ENCODE measurements around the gene ZMYND19. TPM values are rescaled to one million over a fixed set of nuclear protein-coding genes. Genes with fewer than 3 reads are reported as not detected.
A peak's percentile ranks its signal among the peaks of the same experiment; 100 is the strongest.

The ZMYND19 gene
- total RNA-seq, 2 donors from 2014 or later: 6.6 to 8.8 TPM

GRCh38 chr9:137613738-137614523 lies 23.6 kb upstream of the ZMYND19 start:
- Histone ChIP-seq H3K36me3 (replicated peaks in 1 of 2; ENCODE audit: insufficient read depth in 1 of 2, low read depth in 2 of 2) (peaks cover 0 to 9% of the 10 kb centered on the region in 2 donors), H3K9me3 (no peaks in the 10 kb centered on the region), H3K4me1 (peaks cover 63% of the 10 kb centered on the region), H3K27me3 (no peaks in the 10 kb centered on the region), H3K4me3 (no peak overlapping the region), H3K27ac (peak overlapping the region; percentile 88 to 98 (median 92))
- TF ChIP-seq POLR2A (IDR thresholded peaks at IDR 0.05): no peak
- no peak for TF ChIP-seq CTCF (IDR thresholded peaks at IDR 0.05)
- intact Hi-C loops (cut with DNase I): no loop called here
- 89 to 100% methylated on average over 7 to 12 of the region's 27 CpGs for WGBS, 2 donors
- ATAC-seq: no peak
- DNase-seq: no peak

- H3K27ac ChIP-seq: peak overlapping the region; percentile 88 to 98 (median 92)
- WGBS, 2 donors: 63 to 79% methylated on average over 4 to 5 of the region's 5 CpGs
Measured at GRCh38 chr9:137613259-137613658, 22.9 kb upstream of the ZMYND19 start.

GRCh38 chr9:137612741-137613142 lies 22.4 kb upstream of the ZMYND19 start:
- H3K4me1 ChIP-seq: peaks cover 71% of the 10 kb centered on the region
- H3K27ac ChIP-seq: peak overlapping the region; percentile 88 to 98 (median 92)
- H3K9me3 ChIP-seq: no peaks in the 10 kb centered on the region
- ATAC-seq (no peak), DNase-seq (peak in 1 of 4 donors; percentile 27)
- 70% methylated on average over 8 of the region's 8 CpGs; no CpG with 5 or more reads in 1 of the 2 donors for WGBS, 2 donors
- no peaks in the 10 kb centered on the region for H3K27me3 ChIP-seq
- no peak for TF ChIP-seq POLR2A (IDR thresholded peaks at IDR 0.05)
- no peak for TF ChIP-seq CTCF (IDR thresholded peaks at IDR 0.05)
- no peak overlapping the region for H3K4me3 ChIP-seq
- H3K36me3 ChIP-seq (replicated peaks in 1 of 2; ENCODE audit: insufficient read depth in 1 of 2, low read depth in 2 of 2): peaks cover 0 to 9% of the 10 kb centered on the region in 2 donors
- intact Hi-C loops (cut with DNase I): no loop called here

More at GRCh38 chr9:137613259-137613658, 22.9 kb upstream of the ZMYND19 start:
- H3K4me3 ChIP-seq: no peak overlapping the region
- TF ChIP-seq POLR2A (IDR thresholded peaks at IDR 0.05): no peak
- no peak for TF ChIP-seq CTCF (IDR thresholded peaks at IDR 0.05)
- H3K4me1 ChIP-seq: peaks cover 69% of the 10 kb centered on the region
- H3K9me3 ChIP-seq: no peaks in the 10 kb centered on the region
- DNase-seq: peak in 1 of 4 donors; percentile 29
- H3K27me3 ChIP-seq: no peaks in the 10 kb centered on the region
- ATAC-seq: no peak
- intact Hi-C loops (cut with DNase I): no loop called here
- H3K36me3 ChIP-seq (replicated peaks in 1 of 2; ENCODE audit: insufficient read depth in 1 of 2, low read depth in 2 of 2): peaks cover 0 to 9% of the 10 kb centered on the region in 2 donors

GRCh38 chr9:137611623-137612609 lies 21.6 kb upstream of the ZMYND19 start:
- Histone ChIP-seq H3K36me3 (replicated peaks in 1 of 2; ENCODE audit: insufficient read depth in 1 of 2, low read depth in 2 of 2) (peaks cover 0 to 9% of the 10 kb centered on the region in 2 donors), H3K27ac (peak overlapping the region; percentile 88 to 98 (median 92)), H3K4me1 (peaks cover 71% of the 10 kb centered on the region), H3K27me3 (no peaks in the 10 kb centered on the region), H3K9me3 (no peaks in the 10 kb centered on the region), H3K4me3 (no peak overlapping the region)
- intact Hi-C loops (cut with DNase I): no loop called here
- peak; percentile 84 to 96 (median 88) for DNase-seq
- ATAC-seq: peak; percentile 85
- 29 to 36% methylated on average over 5 to 21 of the region's 21 CpGs for WGBS, 2 donors
- TF ChIP-seq CTCF (IDR thresholded peaks at IDR 0.05) (no peak), POLR2A (IDR thresholded peaks at IDR 0.05) (peak; percentile 52 to 81 (median 75))
